Esophagus squamous epithelium (tissue), 5 donors: Measurements from ENCODE around the gene CMTM8. TPM values are rescaled to one million over a fixed set of nuclear protein-coding genes. Genes with fewer than 3 reads are reported as not detected.

Experiments used
- DNase-seq: peaks from one replicate; lab custom pipeline; 2025; lab: John Stamatoyannopoulos, UW
- H3K27ac ChIP-seq, 4 donors: fragments of 200-600 bp; sonication (generic); one replicate each; pipeline ENCODE4 v1.5.1; 2016 to 2019; ENCODE audit warnings: mild to moderate bottlenecking in 1 of 4
- H3K27me3 ChIP-seq, 4 donors: fragments of 200-600 bp; sonication (generic); 1 replicate in 3 of 4; 2 replicates in 1 of 4; pipeline versions ENCODE4 v1.5.1 to v1.6.0; 2017 to 2021; ENCODE audit warnings: antibody characterized with exemption in 1 of 4
- H3K36me3 ChIP-seq, 3 donors: fragments of 200-600 bp; sonication (generic); one replicate each; pipeline ENCODE4 v1.5.1; 2016 to 2019
- H3K4me1 ChIP-seq, 3 donors: fragments of 200-600 bp; sonication (generic); one replicate each; pipeline ENCODE4 v1.5.1; 2017 to 2019
- H3K4me3 ChIP-seq, 4 donors: fragments of 200-600 bp; sonication (generic); 1 replicate in 3 of 4; 2 replicates in 1 of 4; pipeline ENCODE4 v1.5.1; 2016 to 2019; ENCODE audit warnings: mild to moderate bottlenecking in 2 of 4, moderate library complexity in 1 of 4
- H3K9me3 ChIP-seq, 3 donors: fragments of 200-600 bp; sonication (generic); one replicate each; pipeline ENCODE4 v1.5.1; 2016 to 2019
- CTCF ChIP-seq, 6 experiments: fragments of 450-650 bp in 4 of 6; fragments of 200-600 bp in 2 of 6; sonication (generic) in 2 of 6; IDR thresholded peaks; one replicate each; pipeline ENCODE4 v1.5.1; 2016 to 2019; ENCODE audit warnings: antibody characterized with exemption in 6 of 6, mild to moderate bottlenecking in 4 of 6, moderate library complexity in 4 of 6
- POLR2A ChIP-seq, 4 donors: fragments of 450-650 bp; IDR thresholded peaks; one replicate each; pipeline ENCODE4 v1.6.1; 2017; ENCODE audit warnings: antibody characterized with exemption in 4 of 4, mild to moderate bottlenecking in 4 of 4, moderate library complexity in 3 of 4
- WGBS, 2 donors: methylation state at CpG; one replicate each; pipeline ENCODE4 v1.1.5; 2018; 5-methylcytosine and 5-hydroxymethylcytosine counted together
- intact Hi-C: fragments of 100-400 bp; cut with DNase I; formaldehyde crosslinking; loops from one replicate; pipeline ENCODE4 v1.15.0; 2022
- total RNA-seq, 4 donors: library from RNA; depleted of rRNA; stranded (reverse); fragments of >200 nt; gene quantifications; one replicate each; pipeline ENCODE4 v1.1.0, GENCODE V29; 2016
- donor health status: DM: yes; HTN: yes; CAD: no.

Gene CMTM8
- total RNA-seq, 4 donors from 2014 or later = 3.8 to 7.4 (median 4.3) TPM

- H3K9me3 ChIP-seq = no peaks in the 10 kb centered on the region
- TF ChIP-seq POLR2A (IDR thresholded peaks at IDR 0.05) (no peak), CTCF (IDR thresholded peaks at IDR 0.05) (no peak)
- H3K27ac ChIP-seq = no peak overlapping the region
- DNase-seq = no peak
- no peaks in the 10 kb centered on the region for H3K4me1 ChIP-seq
- 79 to 87% methylated on average over 4 of the region's 4 CpGs for WGBS, 2 donors
- H3K36me3 ChIP-seq = no peaks in the 10 kb centered on the region
- intact Hi-C loops = no loop called here
- H3K27me3 ChIP-seq = no peaks in the 10 kb centered on the region
- H3K4me3 ChIP-seq = no peak overlapping the region
These were observed 7.7 kb downstream of the CMTM8 start for GRCh38 chr3:32246079-32246675.

GRCh38 chr3:32249184-32249782 is 10.8 kb downstream of the CMTM8 start:
- Histone ChIP-seq H3K27me3 (no peaks in the 10 kb centered on the region), H3K27ac (no peak overlapping the region), H3K4me3 (no peak overlapping the region), H3K36me3 (no peaks in the 10 kb centered on the region), H3K9me3 (peaks cover 0 to 6% (median 0%) of the 10 kb centered on the region in 3 donors), H3K4me1 (no peaks in the 10 kb centered on the region)
- no peak for TF ChIP-seq CTCF (IDR thresholded peaks at IDR 0.05)
- TF ChIP-seq POLR2A (IDR thresholded peaks at IDR 0.05) = no peak
- WGBS, 2 donors = 62 to 79% methylated on average over 3 of the region's 4 CpGs
- intact Hi-C loops = no loop called here
- no peak for DNase-seq

GRCh38 chr3:32254268-32254667 is 15.8 kb downstream of the CMTM8 start:
- Histone ChIP-seq H3K27ac (no peak overlapping the region), H3K36me3 (no peaks in the 10 kb centered on the region), H3K4me1 (no peaks in the 10 kb centered on the region), H3K4me3 (no peak overlapping the region), H3K27me3 (no peaks in the 10 kb centered on the region), H3K9me3 (peaks cover 0 to 12% (median 0%) of the 10 kb centered on the region in 3 donors)
- no peak for TF ChIP-seq CTCF (IDR thresholded peaks at IDR 0.05)
- no peak for TF ChIP-seq POLR2A (IDR thresholded peaks at IDR 0.05)
- DNase-seq = no peak
- WGBS, 2 donors = 89 to 96% methylated on average over 1 of the region's 1 CpG
- intact Hi-C loops = no loop called here

GRCh38 chr3:32255345-32255744 is 16.9 kb downstream of the CMTM8 start:
- intact Hi-C loops = no loop called here
- no peak for TF ChIP-seq CTCF (IDR thresholded peaks at IDR 0.05)
- WGBS, 2 donors = 58 to 75% methylated on average over 2 of the region's 2 CpGs

GRCh38 chr3:32256206-32256605 is 17.7 kb downstream of the CMTM8 start:
- H3K27me3 ChIP-seq = no peaks in the 10 kb centered on the region
- no peak for DNase-seq
- no peak overlapping the region for H3K27ac ChIP-seq
- H3K36me3 ChIP-seq = no peaks in the 10 kb centered on the region
- H3K9me3 ChIP-seq = peaks cover 0 to 12% (median 0%) of the 10 kb centered on the region in 3 donors
- no peak overlapping the region for H3K4me3 ChIP-seq
- intact Hi-C loops = no loop called here
- 55 to 68% methylated on average over 3 of the region's 3 CpGs for WGBS, 2 donors
- no peaks in the 10 kb centered on the region for H3K4me1 ChIP-seq
- TF ChIP-seq POLR2A (IDR thresholded peaks at IDR 0.05) (no peak), CTCF (IDR thresholded peaks at IDR 0.05) (no peak)

More at GRCh38 chr3:32255345-32255744, 16.9 kb downstream of the CMTM8 start:
- Histone ChIP-seq H3K9me3 (peaks cover 0 to 12% (median 0%) of the 10 kb centered on the region in 3 donors), H3K36me3 (no peaks in the 10 kb centered on the region), H3K4me3 (no peak overlapping the region), H3K27ac (no peak overlapping the region), H3K27me3 (no peaks in the 10 kb centered on the region), H3K4me1 (no peaks in the 10 kb centered on the region)
- DNase-seq = no peak
